H1 (cell line): ENCODE measurements around the gene ZDHHC23. TPM values are rescaled to one million over a fixed set of nuclear protein-coding genes. Genes with fewer than 3 reads are reported as not detected.

ENCODE experiments used
- CTCF ChIA-PET: fragments of 300-600 bp; sonication (Branson Sonifier 250); formaldehyde crosslinking; loops from one replicate; lab custom pipeline; 2021; ENCODE audit not compliant: partially characterized antibody; lab: Charles Lee
- POLR2A ChIA-PET: fragments of 300-600 bp; sonication (Branson Sonifier 250); formaldehyde crosslinking; loops from one replicate; lab custom pipeline; 2021; ENCODE audit warnings: inconsistent platforms; ENCODE audit not compliant: partially characterized antibody; lab: Charles Lee
- DNase-seq, 2 experiments: peaks; one replicate each; pipeline versions ENCODE4 v3.0.0 to v3.0.0-alpha.2; 2010 to 2022; ENCODE audit warnings: low spot score in 2 of 2, low read depth in 1 of 2, mixed read lengths in 1 of 2
- FAIRE-seq: peaks from 2 replicates; lab custom pipeline; 2011; peaks lifted over from hg19 to GRCh38; lab: Jason Lieb, UNC
- H2AFZ ChIP-seq: 2 replicates; pipeline ENCODE4 v1.8.1; 2012; ENCODE audit warnings: low read length, inconsistent platforms
- H2AK5ac ChIP-seq: 2 replicates; pipeline ENCODE4 v1.6.1; 2013; ENCODE audit warnings: low read depth, low read length
- H2BK120ac ChIP-seq: replicated peaks from 2 replicates; pipeline ENCODE3; 2013; ENCODE audit warnings: low read depth, low read length, inconsistent platforms
- H2BK12ac ChIP-seq: 2 replicates; pipeline ENCODE4 v1.6.1; 2013; ENCODE audit warnings: low read depth, low read length
- H2BK15ac ChIP-seq: 2 replicates; pipeline ENCODE4 v1.6.1; 2013; ENCODE audit warnings: low read length
- H2BK20ac ChIP-seq: 2 replicates; pipeline ENCODE4 v1.6.1; 2013; ENCODE audit warnings: low read length
- H2BK5ac ChIP-seq: 2 replicates; pipeline ENCODE4 v1.6.1; 2013; ENCODE audit warnings: low read depth, low read length
- H3K14ac ChIP-seq: 2 replicates; pipeline ENCODE4 v1.6.1; 2013; ENCODE audit warnings: inconsistent platforms; ENCODE audit not compliant: insufficient read length
- H3K18ac ChIP-seq: 2 replicates; pipeline ENCODE4 v1.6.1; 2013; ENCODE audit warnings: low read length; ENCODE audit errors: extremely low read depth
- H3K23ac ChIP-seq: 2 replicates; pipeline ENCODE4 v1.6.1; 2013; ENCODE audit warnings: inconsistent platforms; ENCODE audit not compliant: insufficient read length
- H3K23me2 ChIP-seq: 2 replicates; pipeline ENCODE4 v1.6.1; 2013; ENCODE audit warnings: low read depth, low read length
- H3K27ac ChIP-seq: 2 replicates; pipeline ENCODE4 v1.6.1; 2011; ENCODE audit warnings: low read depth, low read length, inconsistent platforms
- H3K27me3 ChIP-seq, 4 experiments: replicated peaks in 1 of 4; 1 replicate in 1 of 4; 2 replicates in 3 of 4; pipeline versions ENCODE4 v1.6.1 to v1.8.1; 2011 to 2013; ENCODE audit warnings: low read length in 3 of 4, mild to moderate bottlenecking in 3 of 4, inconsistent platforms in 2 of 4, mixed read lengths in 2 of 4, moderate library complexity in 1 of 4; ENCODE audit not compliant: control insufficient read depth in 3 of 4, insufficient read depth in 3 of 4; ENCODE audit errors: extremely low read depth in 1 of 4
- H3K36me3 ChIP-seq, 4 experiments: 2 replicates each; pipeline versions ENCODE4 v1.6.1 to v1.8.1; 2011 to 2013; ENCODE audit warnings: mild to moderate bottlenecking in 4 of 4, low read length in 3 of 4, moderate library complexity in 2 of 4, control low read depth in 1 of 4, inconsistent platforms in 1 of 4; ENCODE audit not compliant: insufficient read depth in 4 of 4, control insufficient read depth in 2 of 4
- H3K4ac ChIP-seq: replicated peaks from 2 replicates; pipeline ENCODE3; 2013; ENCODE audit warnings: low read length, low read depth, mixed read lengths, inconsistent platforms; ENCODE audit not compliant: insufficient read length
- H3K4me1 ChIP-seq, 4 experiments: replicated peaks in 1 of 4; 1 replicate in 1 of 4; 2 replicates in 3 of 4; pipeline versions ENCODE4 v1.6.1 to v1.8.1; 2011 to 2013; ENCODE audit warnings: low read length in 3 of 4, inconsistent platforms in 2 of 4, mixed read lengths in 1 of 4; ENCODE audit not compliant: insufficient read depth in 4 of 4, control insufficient read depth in 3 of 4
- H3K4me2 ChIP-seq, 2 experiments: 2 replicates each; pipeline versions ENCODE4 v1.6.1 to v1.8.1; 2011 to 2013; ENCODE audit warnings: low read depth in 2 of 2, low read length in 2 of 2, control low read depth in 1 of 2, inconsistent platforms in 1 of 2, mild to moderate bottlenecking in 1 of 2; ENCODE audit not compliant: insufficient read depth in 1 of 2
- H3K4me3 ChIP-seq, 4 experiments: fragments of 200-600, 300-600 bp in 1 of 4; sonication (generic), shearing (Covaris generic), sonication (Bioruptor Twin) in 1 of 4; 2 replicates each; pipeline versions ENCODE4 v1.5.1 to v1.8.1; 2011 to 2016; ENCODE audit warnings: low read length in 4 of 4, low read depth in 3 of 4, control low read depth in 2 of 4, inconsistent platforms in 2 of 4, mild to moderate bottlenecking in 2 of 4, mixed read lengths in 1 of 4, moderate library complexity in 1 of 4; ENCODE audit not compliant: insufficient read depth in 2 of 4; ENCODE audit errors: extremely low read depth in 1 of 4
- H3K56ac ChIP-seq: replicated peaks from 2 replicates; pipeline ENCODE3; 2013; ENCODE audit warnings: low read depth, mild to moderate bottlenecking, mixed read lengths, low read length, inconsistent platforms; ENCODE audit not compliant: insufficient read length
- H3K79me1 ChIP-seq: 2 replicates; pipeline ENCODE4 v1.6.1; 2013; ENCODE audit warnings: low read depth, low read length, control low read depth
- H3K79me2 ChIP-seq, 2 experiments: 2 replicates each; pipeline versions ENCODE4 v1.6.1 to v1.8.1; 2012 to 2013; ENCODE audit warnings: low read length in 2 of 2, mild to moderate bottlenecking in 2 of 2, inconsistent platforms in 1 of 2; ENCODE audit not compliant: insufficient read depth in 2 of 2, control insufficient read depth in 1 of 2
- H3K9ac ChIP-seq, 4 experiments: replicated peaks in 1 of 4; 1 replicate in 1 of 4; 2 replicates in 3 of 4; pipeline versions ENCODE4 v1.6.1 to v1.8.1; 2011 to 2013; ENCODE audit warnings: low read depth in 3 of 4, low read length in 3 of 4, control low read depth in 2 of 4, mild to moderate bottlenecking in 2 of 4, moderate library complexity in 2 of 4, inconsistent platforms in 1 of 4; ENCODE audit errors: extremely low read depth in 1 of 4
- H3K9me3 ChIP-seq, 2 experiments: 2 replicates each; pipeline versions ENCODE4 v1.6.1 to v1.8.1; 2012 to 2013; ENCODE audit warnings: mild to moderate bottlenecking in 2 of 2, moderate library complexity in 2 of 2, control low read depth in 1 of 2, inconsistent platforms in 1 of 2, low read depth in 1 of 2, low read length in 1 of 2, mixed read lengths in 1 of 2; ENCODE audit not compliant: insufficient read depth in 2 of 2
- H4K20me1 ChIP-seq, 2 experiments: replicated peaks in 1 of 2; 2 replicates each; pipeline versions ENCODE3 to v1.8.1; 2011 to 2013; ENCODE audit warnings: inconsistent platforms in 2 of 2, low read length in 2 of 2, mild to moderate bottlenecking in 1 of 2; ENCODE audit not compliant: insufficient read depth in 2 of 2, control insufficient read depth in 1 of 2
- H4K5ac ChIP-seq: 2 replicates; pipeline ENCODE4 v1.6.1; 2013; ENCODE audit warnings: low read length, low read depth, mixed read lengths, inconsistent platforms; ENCODE audit not compliant: insufficient read length
- H4K8ac ChIP-seq: 2 replicates; pipeline ENCODE4 v1.8.0; 2013; ENCODE audit warnings: mild to moderate bottlenecking, moderate library complexity, low read length, inconsistent platforms; ENCODE audit not compliant: insufficient read depth; ENCODE audit errors: extremely low read depth
- H4K91ac ChIP-seq: replicated peaks from 2 replicates; pipeline ENCODE3; 2013; ENCODE audit warnings: low read length, mixed read lengths, inconsistent platforms; ENCODE audit not compliant: insufficient read length
- CEBPB ChIP-seq: IDR thresholded peaks from 2 replicates; pipeline ENCODE4 v1.6.1; 2012; ENCODE audit warnings: low read depth, low read length
- MAFK ChIP-seq: IDR thresholded peaks from 2 replicates; pipeline ENCODE4 v1.6.1; 2012; ENCODE audit warnings: low read depth, mild to moderate bottlenecking, improper control_type of control experiment, low read length
- WGBS, 2 experiments: shearing (Covaris generic) in 1 of 2; methylation state at CpG; one replicate each; pipeline versions ENCODE4 v1.1.6 to v1.1.7; 2013 to 2015; ENCODE audit warnings: low lambda C conversion rate in 2 of 2, mixed read lengths in 2 of 2, inconsistent platforms in 1 of 2, low coverage in 1 of 2, missing lambda C conversion rate in 1 of 2; ENCODE audit not compliant: insufficient replicate concordance in 2 of 2, insufficient coverage in 1 of 2, insufficient read length in 1 of 2; ENCODE audit errors: extremely low coverage in 1 of 2, missing lambda C conversion rate in 1 of 2; 5-methylcytosine and 5-hydroxymethylcytosine counted together
- polyA plus RNA-seq, 7 experiments: library from polyadenylated mRNA; depleted of rRNA in 3 of 7; stranded (reverse) in 5 of 7; unstranded in 2 of 7; fragments of >200 nt in 5 of 7; fragments of 200-250 nt in 2 of 7; gene quantifications; 1 replicate in 5 of 7; 2 replicates in 1 of 7; 4 replicates in 1 of 7; pipeline versions ENCODE4 v1.2.1 to v1.2.3, GENCODE V29; 2011 to 2013; ENCODE audit warnings: missing spikeins in 2 of 7, mixed read lengths in 2 of 7
- total RNA-seq: library from RNA; stranded (reverse); fragmentation: NEBNext Ultra II Directional; extraction: Animal tissue kit (Norgen Biotek cat#: 25700); gene quantifications from 2 replicates; pipeline ENCODE4 v1.2.1, GENCODE V29; 2021

Gene ZDHHC23
- total and polyA plus RNA-seq, 2 of the 8 experiments (the other 6 are each of a cell fraction or from before 2014, with no cell fraction given) = 6.2 to 15.7 TPM

DNA sequence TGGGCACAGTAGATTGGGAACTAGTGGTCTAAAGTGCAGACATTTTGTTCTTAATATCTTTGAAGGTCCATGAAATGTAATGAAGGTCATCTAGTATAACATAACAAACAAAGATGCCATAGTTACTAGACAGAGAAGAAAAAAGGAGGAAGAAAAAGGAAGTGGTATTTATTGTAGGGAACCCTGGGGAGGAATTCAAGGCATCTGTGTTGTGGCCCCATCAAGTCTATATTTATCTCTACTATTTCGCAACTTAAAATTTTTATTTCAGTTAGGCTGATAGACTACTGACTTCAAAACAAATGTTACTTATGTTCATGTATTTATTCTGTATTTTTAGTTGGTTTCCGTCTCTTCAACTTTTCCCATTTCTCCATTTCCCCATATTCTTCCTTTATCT is 48.9 kb upstream of the ZDHHC23 start:
- no peak overlapping the region for H4K8ac ChIP-seq
- peaks cover 0 to 3% (median 0%) of the 10 kb centered on the region in 4 experiments; a peak in 1 of 7 replicates for H3K4me1 ChIP-seq
- no peak overlapping the region for H2BK12ac ChIP-seq
- no peak overlapping the region for H3K9ac ChIP-seq
- no peak overlapping the region for H3K27ac ChIP-seq
- H4K20me1 ChIP-seq = no peaks in the 10 kb centered on the region
- H3K79me1 ChIP-seq = no peaks in the 10 kb centered on the region
- no peak overlapping the region for H3K56ac ChIP-seq
- no peak overlapping the region for H2BK120ac ChIP-seq
- FAIRE-seq (no peak), DNase-seq (no peak)
- no peak overlapping the region for H4K5ac ChIP-seq
- no peaks in the 10 kb centered on the region for H3K79me2 ChIP-seq
- no peak overlapping the region for H3K4me2 ChIP-seq
- H3K4ac ChIP-seq = no peak overlapping the region
- no peak overlapping the region for H3K18ac ChIP-seq
- H3K9me3 ChIP-seq = no peaks in the 10 kb centered on the region
- H2AK5ac ChIP-seq = no peak overlapping the region
- TF ChIP-seq MAFK (no peak), CEBPB (peak; percentile 74; the same call in 1 of the 2 replicates)
- H3K4me3 ChIP-seq = no peak overlapping the region
- no peak overlapping the region for H2BK5ac ChIP-seq
- H4K91ac ChIP-seq = no peak overlapping the region
- H3K27me3 ChIP-seq = no peaks in the 10 kb centered on the region
- no peak overlapping the region for H3K14ac ChIP-seq
- H2BK20ac ChIP-seq = no peak overlapping the region
- no peak overlapping the region for H2BK15ac ChIP-seq
- ChIA-PET CTCF (interaction anchor here (1.6 to 2.6 kb wide), 3 partner anchors 9 to 163 kb away, joined by 5 to 11 read pairs (median 9); no protein-coding TSS in a partner anchor), POLR2A (no interaction called here)
- no peaks in the 10 kb centered on the region for H3K36me3 ChIP-seq
- no peak overlapping the region for H2AFZ ChIP-seq
- H3K23ac ChIP-seq = no peak overlapping the region
- 100% methylated on average over 2 of the region's 2 CpGs; no CpG with 5 or more reads in 1 of the 2 experiments for WGBS, 2 experiments
- no peaks in the 10 kb centered on the region for H3K23me2 ChIP-seq
